DMS53 (cell line): Measurements from ENCODE around the gene KRT3.

Source experiments
- DNase-seq: peaks from one replicate; lab custom pipeline; 2025; lab: John Stamatoyannopoulos, UW

Gene KRT3

DNA sequence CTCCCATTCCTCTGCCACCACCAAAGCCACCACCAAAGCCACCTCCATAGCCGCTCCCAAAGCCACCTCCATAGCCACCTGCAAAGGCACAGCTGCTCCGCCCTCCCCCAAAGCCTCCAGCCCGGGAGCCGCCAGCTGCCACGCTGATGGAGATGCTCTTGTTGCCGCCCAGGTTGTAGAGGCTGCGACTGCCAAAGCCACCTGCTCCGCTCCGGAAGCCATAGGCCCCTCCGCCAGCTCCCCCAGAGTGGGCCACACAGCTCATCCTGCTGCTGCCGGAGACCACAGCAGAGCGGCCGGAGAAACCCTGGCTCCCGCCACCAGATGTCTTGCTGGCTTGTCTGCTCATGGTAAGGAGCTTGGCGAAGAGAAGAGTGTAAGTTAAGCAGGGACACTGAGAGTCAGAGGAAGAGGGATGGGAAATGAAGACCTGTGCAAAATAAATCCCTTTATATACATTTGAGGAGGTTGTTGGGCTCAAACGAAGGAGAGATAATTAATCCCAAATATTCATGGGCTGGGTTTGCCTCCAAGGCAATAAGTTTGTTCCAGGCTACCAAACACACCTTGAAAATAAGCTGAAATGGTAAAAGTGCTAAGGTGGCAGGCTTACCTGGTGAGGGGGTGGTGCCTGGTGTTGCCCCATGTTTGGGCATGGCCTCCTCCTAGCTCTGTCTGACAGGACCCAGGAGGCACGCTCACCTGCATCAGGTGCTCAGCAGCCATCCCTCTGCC, at the start of gene KRT3:
TSS of gene KRT3 (minus strand) at position 424 of the 735 bp plus-strand sequence. CDS start at position 349, 75 bp downstream.
- DNase-seq, result peak; percentile 29

DNA sequence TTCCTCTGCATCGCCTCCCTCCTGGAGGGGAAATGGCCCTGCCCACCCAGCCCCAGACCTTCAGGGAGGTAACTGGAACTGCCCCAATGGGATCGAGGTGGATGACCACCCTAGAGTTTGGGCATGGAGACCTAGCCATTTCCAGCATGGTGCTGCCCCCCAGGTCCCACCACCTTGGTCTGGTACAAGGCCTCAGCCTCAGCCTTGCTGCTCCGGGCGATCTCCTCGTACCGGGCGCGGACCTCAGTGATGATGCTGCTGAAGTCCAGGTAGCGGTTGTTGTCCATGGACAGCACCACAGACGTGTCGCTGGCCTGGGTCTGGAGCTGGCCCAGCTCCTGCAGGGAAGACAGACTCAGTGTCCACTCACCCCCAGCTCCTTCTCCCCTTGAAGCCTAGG, 48.5 kb upstream of the KRT3 start:
- DNase-seq, result no peak

DNA sequence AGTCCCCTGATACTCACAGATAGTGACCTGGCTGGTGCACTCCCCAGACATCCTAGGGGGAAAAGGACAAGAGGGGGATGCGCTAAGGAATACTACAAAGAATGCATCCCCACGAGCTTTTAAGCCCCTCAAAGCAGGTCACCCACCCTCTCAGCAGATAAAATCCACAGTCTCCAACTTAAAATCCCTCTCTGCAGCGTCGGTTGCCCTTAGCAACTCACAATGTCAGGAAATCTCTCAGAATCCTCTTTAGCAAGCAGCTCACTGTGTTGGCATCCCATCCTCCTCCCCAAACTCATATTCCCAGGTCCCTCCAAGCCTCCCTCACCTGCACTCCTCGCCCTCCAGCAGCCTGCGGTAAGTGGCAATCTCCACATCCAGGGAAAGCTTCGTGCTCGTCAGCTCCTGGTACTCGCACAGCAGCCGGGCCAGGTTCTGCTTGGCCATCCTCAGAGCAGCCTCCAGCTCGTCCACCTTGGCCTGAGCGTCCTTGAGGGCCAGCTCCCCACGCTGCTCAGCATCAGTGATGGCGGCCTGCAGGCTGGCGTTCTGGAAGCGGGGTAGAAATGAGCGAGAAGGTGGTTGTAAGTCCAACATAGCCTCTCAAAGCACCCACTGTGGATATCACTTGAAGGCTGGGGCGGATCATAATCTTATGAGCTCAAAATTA, 43.7 kb upstream of the KRT3 start:
- no peak for DNase-seq

DNA sequence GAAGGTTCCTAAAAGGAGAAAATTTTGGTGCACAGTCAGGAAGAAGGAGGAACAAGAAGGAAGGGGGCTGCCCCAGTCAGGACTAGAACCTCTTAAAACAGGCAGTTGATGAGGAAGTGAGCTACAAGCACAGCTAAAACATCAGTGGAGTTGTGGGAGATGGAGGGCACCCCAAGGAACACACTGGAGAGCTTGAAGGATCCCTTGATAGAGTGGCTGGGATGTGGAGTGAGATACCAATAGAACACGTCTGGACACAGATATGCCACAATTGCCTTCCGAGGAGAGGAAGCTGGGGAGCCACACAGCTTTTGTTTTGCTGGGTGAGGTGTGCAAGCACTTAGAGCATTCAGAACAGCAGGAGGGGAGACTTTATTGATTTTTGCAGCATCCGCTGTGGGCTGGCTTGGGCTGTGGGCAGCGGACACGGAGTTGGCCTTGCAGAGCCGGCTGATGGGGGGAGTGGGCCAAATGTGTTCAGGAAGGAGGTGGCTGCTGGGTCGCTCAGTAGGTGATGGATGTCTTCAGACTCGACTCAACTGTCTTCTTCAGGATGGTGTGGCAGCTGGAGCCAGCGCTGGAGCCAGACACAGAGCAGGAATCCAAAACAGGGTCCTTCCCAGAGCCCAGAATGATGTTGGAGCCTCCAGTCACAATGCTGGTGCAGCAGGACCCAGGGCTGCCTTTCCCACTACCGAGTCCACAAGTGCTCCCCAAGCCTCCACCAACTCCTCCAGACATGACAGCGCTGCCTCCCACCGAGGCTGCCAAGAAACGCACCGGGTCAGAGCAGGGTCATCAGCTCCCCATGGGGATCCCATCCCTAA, 42.9 kb upstream of the KRT3 start:
- no peak for DNase-seq

DNA sequence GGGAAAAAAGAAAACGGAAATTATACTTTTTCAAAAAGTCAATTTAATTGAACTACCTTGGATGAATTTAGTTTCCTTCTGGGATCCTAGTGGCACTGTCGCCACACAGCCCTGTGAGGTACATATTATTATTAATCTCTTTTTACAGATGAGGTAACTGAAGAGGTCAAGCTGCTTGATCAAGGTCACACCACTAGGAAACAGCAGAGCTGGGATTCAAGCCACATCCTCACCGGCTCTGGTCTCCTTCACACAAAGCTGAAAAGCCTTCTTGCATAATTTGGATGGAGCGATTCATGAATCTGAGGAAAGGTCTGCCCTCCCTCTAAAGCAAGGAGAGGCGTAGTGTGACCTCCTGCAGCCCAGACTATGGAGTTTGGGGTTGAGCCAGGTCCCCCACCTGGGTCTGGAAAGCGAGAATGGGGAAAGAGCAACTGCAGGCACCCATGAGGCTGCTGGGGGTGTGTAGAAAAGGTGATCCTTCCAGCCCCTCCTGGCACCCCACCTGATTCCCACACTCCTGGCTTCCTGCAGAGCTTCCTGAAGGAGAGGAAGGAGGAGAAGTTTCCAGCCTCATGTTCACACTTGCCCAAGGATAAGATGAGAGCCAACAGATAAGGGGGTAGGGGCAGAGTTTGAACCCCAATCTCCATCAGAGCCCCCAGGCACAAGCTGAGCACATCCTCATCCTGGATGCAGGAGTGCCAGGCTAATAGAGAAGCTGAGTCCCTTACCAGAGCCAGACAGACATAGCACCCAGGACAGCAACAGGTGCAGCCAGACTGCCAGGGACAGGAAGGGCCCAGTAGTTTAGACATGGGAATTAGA, 42.1 kb upstream of the KRT3 start:
- DNase-seq, result no peak

DNA sequence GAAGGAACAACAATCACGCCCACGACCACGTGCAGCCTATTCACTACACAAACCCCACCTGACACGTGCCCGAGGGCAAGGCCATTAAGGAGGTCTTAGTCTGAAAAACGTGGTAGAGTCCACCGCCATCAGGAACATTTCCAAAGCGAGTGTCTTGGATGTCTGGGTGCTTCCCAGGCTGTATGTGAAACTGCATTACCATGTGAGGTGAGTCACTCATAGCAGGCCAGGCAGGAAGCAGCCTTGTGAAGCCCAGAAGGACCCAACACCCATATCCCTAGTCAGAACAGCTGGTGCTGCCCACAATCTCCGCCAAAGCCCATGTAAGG, 41.5 kb upstream of the KRT3 start:
- no peak for DNase-seq

DNA sequence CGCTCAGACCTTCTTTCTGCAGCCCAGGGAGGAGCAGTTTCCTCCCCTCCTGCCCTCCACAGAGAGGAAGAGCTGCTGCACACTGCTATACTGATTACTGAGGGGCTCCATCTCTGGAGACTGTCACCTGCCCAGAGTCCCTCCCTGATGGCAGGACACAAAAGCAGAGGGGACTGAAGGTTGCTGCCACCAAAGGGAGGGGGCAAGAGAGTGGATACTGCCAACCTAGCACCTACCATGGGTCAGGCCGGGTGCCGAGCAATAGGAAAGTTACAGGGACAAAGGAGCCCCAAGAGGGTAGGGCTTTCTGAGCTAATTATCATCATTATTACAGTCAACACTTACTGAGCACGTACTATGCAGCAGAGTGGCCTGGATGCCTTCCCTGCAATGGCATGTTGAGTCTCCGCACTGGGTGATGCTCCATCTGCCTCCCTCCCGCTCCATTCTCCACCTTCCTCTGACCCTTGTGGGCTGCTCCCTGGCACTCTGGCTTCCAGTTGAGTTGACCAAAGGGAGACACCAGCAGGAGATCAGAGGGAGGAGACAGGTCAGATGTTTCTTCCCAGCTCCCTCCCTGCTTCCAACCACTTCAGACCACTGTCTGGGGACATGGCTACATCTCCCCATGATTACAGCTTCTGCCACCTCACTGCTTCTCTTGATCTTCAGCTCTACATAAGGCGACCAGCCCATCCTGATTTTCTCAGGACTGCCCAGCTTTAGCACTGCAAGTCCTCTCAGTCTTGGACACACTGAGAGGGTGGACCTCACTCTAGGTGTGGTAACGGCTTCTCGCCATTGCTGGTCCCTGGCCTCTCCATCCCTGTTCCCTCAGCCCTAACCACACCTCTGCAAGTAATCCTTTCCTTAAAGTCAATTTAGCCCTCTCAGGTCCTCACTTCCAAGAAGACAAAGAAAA, 40.8 kb upstream of the KRT3 start:
- DNase-seq, result no peak

DNA sequence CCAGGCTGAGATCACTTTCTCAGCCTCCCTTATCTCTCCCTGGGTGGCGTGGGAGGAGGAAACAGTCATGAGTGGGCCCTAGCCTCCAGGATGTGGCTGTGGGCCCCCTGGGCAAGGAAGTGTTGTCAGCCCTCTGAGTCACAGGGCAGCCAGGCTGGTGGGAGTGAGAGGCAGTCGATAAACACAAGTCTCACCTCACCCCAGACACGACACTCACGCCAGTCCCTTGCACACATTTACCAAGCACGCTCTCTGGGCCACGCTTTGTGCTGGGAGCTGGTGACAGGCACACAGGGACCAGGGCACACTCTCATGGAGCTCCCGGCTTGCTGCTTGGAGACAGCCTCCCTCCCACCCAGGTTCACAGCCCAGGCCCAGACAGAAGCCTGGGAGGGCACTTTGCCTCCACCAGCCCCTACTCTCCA, 40.1 kb upstream of the KRT3 start:
- DNase-seq, result no peak

DNA sequence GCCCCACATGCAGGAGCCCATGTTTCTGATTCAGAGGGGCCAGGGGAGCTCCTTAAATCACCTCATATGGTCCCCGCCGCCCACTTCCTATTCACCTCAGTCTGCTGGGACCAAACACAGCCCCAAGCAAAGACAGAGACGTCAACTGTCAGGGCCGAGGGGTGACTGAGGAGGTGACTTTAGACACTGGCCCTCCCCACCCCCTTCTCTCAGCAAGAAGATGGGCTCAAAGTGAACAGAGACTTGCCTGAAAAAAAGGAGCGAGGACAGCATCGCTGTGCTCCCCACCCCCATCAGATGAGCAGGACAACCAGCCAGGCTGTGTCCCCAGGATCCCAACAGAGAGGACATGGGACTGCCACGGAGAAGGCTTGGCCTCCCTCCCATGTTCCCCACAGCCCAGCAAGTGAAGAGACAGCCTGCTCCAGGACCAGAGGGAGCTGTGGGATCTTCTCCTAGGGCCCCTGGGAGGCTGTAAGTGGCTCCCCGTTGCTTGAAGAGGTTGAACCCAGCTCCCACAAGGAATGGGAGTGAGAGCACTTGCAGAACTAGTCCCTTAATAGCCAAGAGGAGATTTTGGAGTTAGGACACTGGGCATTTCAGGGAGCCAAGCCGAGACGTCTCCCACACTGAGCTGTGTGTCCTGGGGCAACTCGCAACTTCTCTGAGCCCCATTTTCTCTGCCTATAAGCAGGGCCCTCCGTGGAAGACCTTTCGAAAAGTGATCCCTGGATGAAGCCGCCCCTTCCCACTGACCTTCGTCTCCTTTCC, 39.5 kb upstream of the KRT3 start:
- no peak for DNase-seq

DNA sequence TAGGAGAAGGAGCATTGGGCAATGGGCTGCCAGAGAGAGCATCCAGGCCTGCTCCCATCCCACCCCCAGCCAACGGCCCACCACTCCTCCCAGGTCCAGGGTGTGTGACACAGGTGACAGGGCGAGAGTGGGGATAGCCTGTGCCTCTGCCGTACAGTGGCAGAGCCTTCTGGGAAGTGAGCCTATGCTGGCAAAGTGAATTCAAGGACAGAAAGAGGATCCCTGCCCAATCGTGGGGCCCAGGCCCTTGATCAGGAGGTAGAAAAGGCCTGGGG, 38.7 kb upstream of the KRT3 start:
- DNase-seq, result no peak

DNA sequence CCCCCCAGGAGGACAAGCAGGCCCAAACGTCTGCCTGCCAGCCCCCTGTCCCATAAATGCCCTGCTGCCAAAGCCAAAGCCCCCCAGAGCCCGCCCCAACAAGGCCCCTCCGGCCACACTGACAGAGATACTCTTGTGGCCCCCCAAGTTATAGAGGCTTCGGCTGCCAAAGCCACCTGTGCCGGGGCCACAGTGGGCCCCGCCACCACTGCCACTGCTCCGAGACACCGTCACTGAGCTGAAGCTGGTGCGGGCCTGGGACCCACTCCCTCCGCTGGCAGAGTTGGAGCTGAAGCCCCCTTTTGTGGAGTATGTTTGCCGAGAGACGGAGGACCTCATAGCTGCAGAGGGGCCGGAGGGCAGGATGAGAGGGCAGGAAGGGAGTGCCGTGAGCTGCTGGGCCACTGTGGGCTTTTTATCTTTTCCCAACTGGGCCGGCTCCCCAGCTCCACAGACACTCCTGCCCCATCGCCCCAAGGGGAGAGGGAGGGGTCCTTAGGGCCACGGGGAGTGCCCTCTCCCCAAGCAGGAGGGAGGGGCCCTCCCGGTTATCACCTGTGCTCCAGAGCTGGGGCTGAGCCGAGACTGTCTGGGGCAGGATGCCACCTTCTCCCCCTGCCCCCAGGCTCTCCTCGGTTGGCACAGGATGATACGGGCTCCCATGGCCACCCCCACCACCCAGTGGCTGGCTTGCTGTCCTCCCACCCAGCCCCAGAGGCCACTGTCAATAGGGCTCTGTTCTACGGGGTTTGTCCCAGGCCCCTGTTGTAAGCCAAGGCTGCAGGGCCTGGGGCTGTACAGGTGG, 38.2 kb upstream of the KRT3 start, which contains the start of gene KRT79:
TSS of gene KRT79 (minus strand) at position 390 of the 805 bp plus-strand sequence. CDS start at position 339, 51 bp downstream.
- DNase-seq, result no peak

DNA sequence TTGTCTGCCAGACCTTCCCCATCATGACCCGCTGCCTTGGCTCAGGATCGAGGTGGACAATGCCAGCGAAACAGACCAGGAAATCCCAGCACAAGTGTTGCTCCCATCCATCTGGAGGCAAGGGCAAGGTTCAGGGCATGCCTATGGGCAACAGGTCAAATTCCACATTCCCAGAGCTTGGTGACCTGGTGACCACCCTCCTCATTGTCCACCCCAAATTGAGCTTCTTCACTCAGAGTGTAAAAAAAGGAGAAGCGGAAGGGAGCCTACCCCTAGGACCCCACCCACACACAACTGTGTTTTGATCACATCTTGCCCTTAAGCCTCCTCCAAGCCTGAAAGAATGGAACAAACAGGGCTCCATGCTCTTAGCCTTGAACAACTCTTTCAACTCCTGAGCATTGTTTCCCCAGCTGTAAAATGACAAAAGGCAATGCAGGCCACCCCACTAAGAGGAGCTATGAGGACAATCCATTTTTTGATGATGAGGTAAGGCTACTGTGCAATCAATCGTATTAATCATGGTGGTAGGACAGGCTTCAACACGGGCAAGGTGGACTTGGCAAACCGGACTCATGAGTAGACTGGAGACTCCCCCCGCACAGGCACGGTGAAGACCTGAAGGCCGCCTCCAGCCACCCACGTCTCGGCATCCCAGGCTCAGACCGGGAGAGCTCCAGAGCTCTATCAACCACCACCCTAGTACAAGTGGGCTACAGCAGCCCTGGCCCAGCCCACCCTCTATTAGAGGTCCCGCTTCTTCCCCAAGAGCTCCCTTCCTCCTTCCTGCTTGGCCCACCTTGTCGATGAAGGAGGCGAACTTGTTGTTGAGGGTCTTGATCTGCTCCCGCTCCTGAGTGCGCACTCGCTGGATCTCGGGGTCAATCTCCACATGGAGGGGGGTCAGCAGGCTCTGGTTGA, 37.3 kb upstream of the KRT3 start:
- DNase-seq, result no peak

DNA sequence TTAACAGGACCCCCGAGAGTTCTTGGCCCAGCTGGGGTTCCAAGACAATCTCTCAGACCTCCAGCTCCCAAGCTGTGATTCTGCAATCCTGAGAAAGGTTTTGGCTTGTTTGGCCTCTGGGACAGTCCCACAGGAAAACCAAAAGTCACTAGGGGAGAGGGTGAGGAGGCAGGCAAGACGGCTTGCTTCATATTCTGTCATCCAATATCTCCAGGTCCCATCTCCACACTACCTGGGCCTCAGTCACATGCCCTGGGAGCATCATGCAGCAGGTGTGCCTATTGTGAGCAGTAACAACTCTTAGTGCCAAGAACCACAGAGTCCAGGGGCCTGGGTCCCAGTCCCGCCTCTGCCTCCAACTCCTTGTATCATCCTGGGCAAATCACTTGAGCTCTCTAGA, 36.5 kb upstream of the KRT3 start:
- DNase-seq, result no peak

DNA sequence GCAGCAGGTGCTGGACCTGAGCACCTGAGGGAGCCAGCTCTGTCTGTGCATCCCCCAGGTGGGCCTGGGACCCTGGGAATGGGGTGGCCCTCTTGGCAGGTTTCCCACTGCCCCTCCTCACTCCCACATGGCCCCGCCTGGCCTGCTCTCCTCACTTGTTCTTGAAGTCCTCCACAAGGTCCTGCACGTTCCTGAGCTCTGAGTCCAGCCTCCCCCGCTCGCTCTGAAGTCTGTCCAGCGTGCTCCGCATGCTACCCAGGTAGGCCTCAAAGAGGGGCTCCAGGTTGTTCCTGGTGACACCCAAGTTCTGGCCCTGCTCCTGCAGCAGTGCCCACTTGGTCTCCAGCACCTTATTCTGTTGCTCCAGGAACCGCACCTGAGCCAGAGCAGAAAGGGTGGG, 35.3 kb upstream of the KRT3 start:
- DNase-seq, result no peak

DNA sequence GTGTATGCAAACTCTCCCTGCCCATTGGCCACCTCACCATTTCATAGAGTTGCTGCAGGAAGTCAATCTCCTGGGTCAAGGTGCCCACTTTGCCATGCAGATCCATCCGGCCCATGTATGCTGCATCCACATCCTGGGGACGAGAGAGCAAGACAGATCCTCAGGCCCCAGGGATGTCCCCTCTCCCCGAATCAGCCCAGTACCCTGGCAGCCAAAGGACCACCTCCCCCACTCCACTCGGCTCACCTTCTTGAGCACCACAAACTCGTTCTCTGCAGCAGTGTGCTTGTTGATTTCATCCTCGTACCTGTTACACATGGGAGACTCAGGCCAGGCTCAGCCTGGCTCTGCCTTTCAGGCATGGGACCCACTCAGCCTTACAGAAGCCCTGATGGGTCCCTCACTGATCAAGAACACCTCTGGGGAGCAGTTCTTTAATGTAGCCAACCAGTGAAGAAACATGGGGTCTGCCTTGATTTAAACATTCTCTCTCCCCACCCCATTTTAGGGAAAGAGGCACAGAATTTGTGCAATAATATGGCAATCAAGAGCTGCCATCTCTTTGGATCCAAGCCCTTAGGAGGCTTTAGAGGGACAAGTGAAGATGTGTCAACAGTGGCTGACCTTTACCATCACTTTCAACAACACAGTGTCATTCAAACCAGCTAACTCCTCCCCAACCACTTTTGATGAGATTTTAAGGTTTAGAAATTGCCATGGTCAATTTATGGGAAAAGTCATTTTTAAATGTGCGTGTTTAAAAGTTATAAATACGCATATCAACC, 34.3 kb upstream of the KRT3 start:
- no peak for DNase-seq

DNA sequence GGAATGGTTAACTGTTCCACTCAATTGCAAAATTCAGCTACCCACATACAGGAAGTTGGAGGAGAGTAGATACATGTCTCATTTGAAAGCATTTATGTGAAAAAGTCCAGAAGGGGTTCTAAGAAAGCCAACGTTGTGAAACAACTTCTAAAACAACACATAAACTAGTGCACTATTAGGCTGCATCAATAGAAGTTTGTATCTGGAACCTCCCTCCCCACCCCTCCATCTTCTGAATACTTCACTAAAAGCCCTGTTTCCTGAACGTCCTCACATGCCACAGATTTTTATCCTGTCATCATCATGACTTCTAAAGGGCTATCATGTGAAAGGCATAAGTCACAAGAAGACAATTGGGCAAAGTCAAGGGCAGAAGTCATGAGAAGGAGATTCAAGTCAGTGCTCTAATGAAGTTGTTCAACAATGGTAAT, 32.7 kb upstream of the KRT3 start:
- no peak for DNase-seq

DNA sequence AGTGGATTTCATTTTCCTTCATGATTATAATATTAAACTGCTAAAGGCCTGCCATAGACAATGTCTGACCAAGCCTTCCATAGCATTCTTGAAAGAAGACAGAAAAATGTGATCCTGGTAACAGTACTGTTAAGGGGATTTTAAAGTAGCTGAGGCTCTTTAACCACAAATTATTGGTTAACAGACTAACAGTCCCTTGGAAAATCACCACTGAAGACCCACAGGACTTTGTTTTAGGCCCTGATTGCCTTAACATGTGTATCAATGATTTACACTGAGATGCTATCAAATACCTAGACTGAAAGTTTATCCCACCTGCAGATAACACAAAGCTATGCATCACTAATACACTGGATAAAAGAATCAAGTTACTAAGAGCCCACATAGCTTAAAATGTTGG, 32.2 kb upstream of the KRT3 start:
- no peak for DNase-seq
